K562 (cell line): ENCODE measurements around the gene PAM. TPM values are rescaled to one million over a fixed set of nuclear protein-coding genes. Genes with fewer than 3 reads are reported as not detected.

ENCODE experiments used
- ATAC-seq: fragments of 200-7000 bp; cut with Tn5 transposase; 3 replicates; pipeline ENCODE4 v1.9.1; 2020; ENCODE audit warnings: moderate library complexity
- BruUV-seq: library from RNA; stranded (reverse); fragments of 400-500 nt; replicated peaks from 2 replicates; lab custom pipeline; 2021; lab: Mats Ljungman, UMichigan
- CTCF ChIA-PET: fragments of 300-600 bp; formaldehyde crosslinking; extraction: SDS; loops from one replicate; lab custom pipeline; 2021; ENCODE audit warnings: low intra/inter-chr PET ratio; lab: Yijun Ruan, JAX
- POLR2A ChIA-PET: fragments of 300-600, 350-650 bp; sonication (Branson Sonifier 250); formaldehyde crosslinking; extraction: SDS; loops from one replicate; lab custom pipeline; 2021; ENCODE audit warnings: antibody characterized with exemption, inconsistent platforms; lab: Yijun Ruan, JAX
- DNase-seq, 4 experiments: peaks; one replicate each; pipeline versions ENCODE4 v3.0.0 to v3.0.0-alpha.2; 2011 to 2018; ENCODE audit warnings: low spot score in 3 of 4, mixed read lengths in 3 of 4; ENCODE audit errors: extremely low read depth in 1 of 4
- FAIRE-seq: peaks from 2 replicates; lab custom pipeline; 2011; peaks lifted over from hg19 to GRCh38; lab: Jason Lieb, UNC
- H2AFZ ChIP-seq: 2 replicates; pipeline ENCODE4 v1.6.0; 2011; ENCODE audit warnings: low read depth, low read length, control low read depth, inconsistent platforms
- H3K27ac ChIP-seq: fragments of 200-600 bp; 3 replicates; pipeline ENCODE4 v1.8.0; 2011; ENCODE audit warnings: low read depth, mild to moderate bottlenecking, control low read depth, inconsistent platforms, low read length, moderate library complexity, mixed read lengths; ENCODE audit errors: extremely low read depth
- H3K27me3 ChIP-seq, 2 experiments: fragments of 300-600 bp in 1 of 2; 2 replicates in 1 of 2; 3 replicates in 1 of 2; pipeline versions ENCODE4 v1.6.0 to v1.8.0; 2011; ENCODE audit warnings: inconsistent platforms in 2 of 2, low read length in 2 of 2, mild to moderate bottlenecking in 1 of 2, mixed read lengths in 1 of 2, moderate library complexity in 1 of 2; ENCODE audit not compliant: control insufficient read depth in 2 of 2, insufficient read depth in 2 of 2
- H3K36me3 ChIP-seq: fragments of 300-600 bp; 3 replicates; pipeline ENCODE4 v1.8.0; 2011; ENCODE audit warnings: mild to moderate bottlenecking, low read length, inconsistent platforms; ENCODE audit not compliant: control insufficient read depth, insufficient read depth
- H3K4me1 ChIP-seq, 2 experiments: fragments of 200-600 bp in 1 of 2; replicated peaks in 1 of 2; 2 replicates in 1 of 2; 3 replicates in 1 of 2; pipeline versions ENCODE4 v1.5.1 to v1.8.0; 2011; ENCODE audit warnings: inconsistent platforms in 2 of 2, low read length in 2 of 2, mild to moderate bottlenecking in 1 of 2, mixed read lengths in 1 of 2, moderate library complexity in 1 of 2; ENCODE audit not compliant: control insufficient read depth in 2 of 2, insufficient read depth in 2 of 2
- H3K4me2 ChIP-seq: 2 replicates; pipeline ENCODE4 v1.6.1; 2011; ENCODE audit warnings: low read length, control low read depth, inconsistent platforms, mixed read lengths; ENCODE audit not compliant: insufficient read depth
- H3K4me3 ChIP-seq: fragments of 200-600 bp; sonication (generic), shearing (Covaris generic); 2 replicates; pipeline ENCODE4 v1.5.1; 2016; ENCODE audit warnings: control low read depth, inconsistent platforms
- H3K79me2 ChIP-seq: fragments of 200-600 bp; 3 replicates; pipeline ENCODE4 v1.8.0; 2011; ENCODE audit warnings: low read length, inconsistent platforms; ENCODE audit not compliant: control insufficient read depth, insufficient read depth
- H3K9ac ChIP-seq, 2 experiments: 2 replicates each; pipeline versions ENCODE4 v1.6.0 to v1.6.1; 2011; ENCODE audit warnings: low read depth in 2 of 2, low read length in 2 of 2, control low read depth in 1 of 2, inconsistent platforms in 1 of 2, mild to moderate bottlenecking in 1 of 2, mixed read lengths in 1 of 2; ENCODE audit not compliant: insufficient read depth in 1 of 2
- H3K9me1 ChIP-seq: one replicate; pipeline ENCODE4 v1.6.0; 2011; ENCODE audit warnings: inconsistent platforms, mild to moderate bottlenecking, low read length, moderate library complexity; ENCODE audit not compliant: control insufficient read depth, insufficient read depth
- H3K9me3 ChIP-seq: replicated peaks from 2 replicates; pipeline ENCODE4 v1.5.1; 2011; ENCODE audit warnings: low read depth, low read length, inconsistent platforms; ENCODE audit not compliant: control insufficient read depth, insufficient read depth
- H4K20me1 ChIP-seq: replicated peaks from 2 replicates; pipeline ENCODE4 v1.6.1; 2011; ENCODE audit warnings: low read length, inconsistent platforms, mixed read lengths; ENCODE audit not compliant: control insufficient read depth, insufficient read depth
- CEBPB ChIP-seq: fragments of 450-650 bp; IDR thresholded peaks from 2 replicates; pipeline ENCODE4 v1.6.1; 2016; ENCODE audit warnings: missing genetic modification characterization, missing compliant biosample characterization
- LEF1 ChIP-seq: fragments of 450-650 bp; IDR thresholded peaks from 2 replicates; pipeline ENCODE4 v1.6.1; 2016; ENCODE audit warnings: mild to moderate bottlenecking
- MYBL2 ChIP-seq, 2 experiments: fragments of 450-650 bp in 1 of 2; sonication (generic) in 1 of 2; formaldehyde crosslinking in 1 of 2; IDR thresholded peaks; 2 replicates each; pipeline versions ENCODE4 v1.6.1 to v1.8.1; 2017 to 2022; ENCODE audit warnings: borderline replicate concordance in 1 of 2, inconsistent platforms in 1 of 2, low read depth in 1 of 2, mild to moderate bottlenecking in 1 of 2, missing genetic modification reagents in 1 of 2, moderate library complexity in 1 of 2
- POLR3A ChIP-seq: IDR thresholded peaks from 2 replicates; pipeline ENCODE4 v1.6.1; 2011; ENCODE audit warnings: borderline replicate concordance, mild to moderate bottlenecking, moderate library complexity; ENCODE audit not compliant: insufficient read length, insufficient read depth; ENCODE audit errors: extremely low read depth
- ZNF140 ChIP-seq: fragments of 250-450 bp; sonication (Bioruptor Pico); IDR thresholded peaks from 2 replicates; pipeline ENCODE4 v1.8.0; 2021; ENCODE audit warnings: moderate library complexity, mild to moderate bottlenecking, inconsistent platforms
- WGBS: fragments of 100-300 bp; shearing (Covaris generic); methylation state at CpG from one replicate; pipeline ENCODE4 v1.1.6; 2016; ENCODE audit warnings: low coverage, mixed read lengths; ENCODE audit not compliant: insufficient coverage; ENCODE audit errors: missing lambda C conversion rate; 5-methylcytosine and 5-hydroxymethylcytosine counted together
- in situ Hi-C: fragments of 300-500 bp; cut with MboI; formaldehyde crosslinking; loops from 4 replicates; pipeline ENCODE4 v1.15.0; 2018; ENCODE audit warnings: inconsistent platforms, mixed read lengths
- intact Hi-C: fragments of 100-400 bp; cut with micrococcal nuclease; formaldehyde crosslinking; loops from 2 replicates; pipeline ENCODE4 v1.14.2; 2022
- polyA plus RNA-seq, 8 experiments: library from polyadenylated mRNA; depleted of rRNA in 4 of 8; stranded (reverse) in 5 of 8; unstranded in 3 of 8; fragments of >200 nt; fragmentation: Nextera tagmentation in 2 of 8; fragmentation: Illumina TruSeq in 1 of 8; extraction: Ambion mirVana in 2 of 8; extraction: Trizol in 1 of 8; gene quantifications; 2 replicates each; pipeline versions ENCODE4 v1.2.1 to v1.2.3, GENCODE V29; 2011 to 2014; ENCODE audit warnings: inconsistent platforms in 1 of 8, missing spikeins in 1 of 8
- total RNA-seq, 7 experiments: library from RNA; depleted of rRNA in 6 of 7; stranded (reverse); fragments of >200 nt in 6 of 7; fragmentation: Illumina TruSeq in 2 of 7; extraction: Trizol in 2 of 7; gene quantifications; 2 replicates each; pipeline versions ENCODE4 v1.2.1 to v1.2.3, GENCODE V29; 2011 to 2021; ENCODE audit warnings: low replicate concordance in 1 of 7
- TF ChIP-seq, protein P1 (sequence below): sonication (generic); formaldehyde crosslinking; IDR thresholded peaks from 2 replicates; pipeline ENCODE4 v1.8.0; 2022; ENCODE audit warnings: missing genetic modification reagents, mild to moderate bottlenecking, borderline replicate concordance
- TF ChIP-seq, protein P2 (sequence below): sonication (generic); formaldehyde crosslinking; IDR thresholded peaks from 2 replicates; pipeline ENCODE4 v1.8.1; 2022; ENCODE audit warnings: missing genetic modification reagents
- TF ChIP-seq, protein P3 (sequence below): fragments of 250-450 bp; sonication (Bioruptor Pico); IDR thresholded peaks from 2 replicates; pipeline ENCODE4 v1.8.0; 2021; ENCODE audit warnings: mild to moderate bottlenecking, moderate library complexity
- TF ChIP-seq, protein P4 (sequence below), 2 experiments: fragments of 250-450 bp in 1 of 2; fragments of 450-650 bp in 1 of 2; sonication (Bioruptor Pico) in 1 of 2; IDR thresholded peaks; 2 replicates each; pipeline versions ENCODE4 v1.6.1 to v1.8.0; 2016 to 2021; ENCODE audit warnings: mild to moderate bottlenecking in 2 of 2, moderate library complexity in 2 of 2, missing compliant biosample characterization in 1 of 2, missing genetic modification characterization in 1 of 2
- TF ChIP-seq, protein P5 (sequence below): fragments of 250-450 bp; sonication (Bioruptor Pico); IDR thresholded peaks from 2 replicates; pipeline ENCODE4 v1.8.0; 2021; ENCODE audit warnings: moderate library complexity, mild to moderate bottlenecking, inconsistent platforms
- TF ChIP-seq, protein P6 (sequence below): fragments of 250-450 bp; sonication (Bioruptor Pico); IDR thresholded peaks from 2 replicates; pipeline ENCODE4 v1.4.0; 2020

The PAM gene
- total and polyA plus RNA-seq, 9 of the 15 experiments (the other 6 are each of a cell fraction or from before 2014, with no cell fraction given): 0.39 to 3.1 (median 0.77) TPM

DNA sequence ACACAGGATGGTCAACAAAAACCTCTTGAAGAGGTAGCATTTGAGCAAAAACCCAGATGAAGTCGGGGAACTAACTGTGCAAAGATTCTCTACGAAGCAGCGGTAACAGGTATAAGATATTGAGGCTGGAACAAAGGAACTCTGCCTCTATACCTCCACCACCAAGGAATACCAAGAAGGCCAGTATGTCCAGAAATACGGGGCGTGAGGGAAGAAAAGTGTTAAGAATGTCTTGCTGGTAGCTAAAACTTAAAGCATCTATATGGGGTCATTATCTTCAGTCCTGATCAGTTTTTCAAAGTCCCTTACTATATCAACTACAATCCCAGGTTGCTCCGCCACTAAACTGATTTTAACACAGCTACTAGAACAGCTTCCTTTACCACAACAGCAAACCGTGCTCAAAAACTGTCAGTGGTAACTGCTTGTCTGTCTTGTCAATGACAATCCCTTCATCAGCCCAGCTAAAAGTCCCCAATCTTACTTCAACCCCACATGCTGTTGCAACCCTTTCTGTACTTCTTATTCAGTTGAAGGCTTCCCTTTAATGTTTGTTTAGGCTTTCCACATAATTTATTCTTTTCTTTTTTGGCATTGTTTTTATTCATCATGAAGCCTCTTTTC is 9.4 kb downstream of the PAM start (continued):
- TF ChIP-seq, protein P1, sequence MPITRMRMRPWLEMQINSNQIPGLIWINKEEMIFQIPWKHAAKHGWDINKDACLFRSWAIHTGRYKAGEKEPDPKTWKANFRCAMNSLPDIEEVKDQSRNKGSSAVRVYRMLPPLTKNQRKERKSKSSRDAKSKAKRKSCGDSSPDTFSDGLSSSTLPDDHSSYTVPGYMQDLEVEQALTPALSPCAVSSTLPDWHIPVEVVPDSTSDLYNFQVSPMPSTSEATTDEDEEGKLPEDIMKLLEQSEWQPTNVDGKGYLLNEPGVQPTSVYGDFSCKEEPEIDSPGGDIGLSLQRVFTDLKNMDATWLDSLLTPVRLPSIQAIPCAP (CRISPR knock-in tag): no peak
- TF ChIP-seq ZNF140 (CRISPR knock-in tag) (no peak), MYBL2 (IDR thresholded peaks at IDR 0.05; ENCODE audit: low read depth) (no peak), MYBL2 (CRISPR knock-in tag; IDR thresholded peaks at IDR 0.05; ENCODE audit: borderline replicate concordance) (no peak), CEBPB (tag) (no peak)
- TF ChIP-seq, all 486 proteins: peak for 0

DNA sequence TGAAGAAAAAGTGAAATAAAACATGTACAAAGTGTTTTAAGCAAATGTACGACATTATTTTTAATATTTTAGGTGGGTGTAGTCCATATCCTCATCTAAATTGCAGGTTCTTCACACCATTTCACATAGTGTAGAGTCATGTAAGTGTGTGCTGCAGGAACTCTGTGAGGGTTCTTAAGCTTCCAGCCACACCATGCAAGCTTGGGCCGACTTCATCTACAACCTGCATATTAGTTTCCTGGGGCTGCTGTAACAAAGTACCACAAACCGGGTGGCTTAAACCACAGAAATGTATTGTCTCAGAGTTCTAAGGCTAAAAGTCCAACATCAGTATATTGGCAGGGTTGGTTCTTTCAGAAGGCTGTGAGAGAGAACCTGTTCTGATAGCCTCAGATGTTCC is 10.2 kb downstream of the PAM start:
- no peak for ATAC-seq
- no peak for FAIRE-seq
- no peaks in the 10 kb centered on the region for H3K36me3 ChIP-seq
- H3K4me1 ChIP-seq: no peaks in the 10 kb centered on the region
- no peak for DNase-seq
- CTCF ChIA-PET: no interaction called here
- H2AFZ ChIP-seq: no peak overlapping the region
- intact Hi-C loops: no loop called here
- no peak overlapping the region for H3K27ac ChIP-seq
- in situ Hi-C loops: no loop called here
- BruUV-seq: no TSS peak
- H3K9me1 ChIP-seq: no peaks in the 10 kb centered on the region
- H3K4me2 ChIP-seq: no peak overlapping the region
- H3K4me3 ChIP-seq: no peak overlapping the region
- H3K9ac ChIP-seq: no peak overlapping the region
- H3K9me3 ChIP-seq: no peaks in the 10 kb centered on the region
- POLR2A ChIA-PET: interaction anchor here (1.1 kb wide), 1 partner anchor 9 kb away, joined by 3 read pairs; no protein-coding TSS in a partner anchor
- WGBS: 2% methylated on average over 3 of the region's 3 CpGs
- H3K79me2 ChIP-seq: no peaks in the 10 kb centered on the region
- H3K27me3 ChIP-seq: no peaks in the 10 kb centered on the region
- no peaks in the 10 kb centered on the region for H4K20me1 ChIP-seq
- TF ChIP-seq, protein P2, sequence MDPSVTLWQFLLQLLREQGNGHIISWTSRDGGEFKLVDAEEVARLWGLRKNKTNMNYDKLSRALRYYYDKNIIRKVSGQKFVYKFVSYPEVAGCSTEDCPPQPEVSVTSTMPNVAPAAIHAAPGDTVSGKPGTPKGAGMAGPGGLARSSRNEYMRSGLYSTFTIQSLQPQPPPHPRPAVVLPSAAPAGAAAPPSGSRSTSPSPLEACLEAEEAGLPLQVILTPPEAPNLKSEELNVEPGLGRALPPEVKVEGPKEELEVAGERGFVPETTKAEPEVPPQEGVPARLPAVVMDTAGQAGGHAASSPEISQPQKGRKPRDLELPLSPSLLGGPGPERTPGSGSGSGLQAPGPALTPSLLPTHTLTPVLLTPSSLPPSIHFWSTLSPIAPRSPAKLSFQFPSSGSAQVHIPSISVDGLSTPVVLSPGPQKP (CRISPR knock-in tag): no peak
- TF ChIP-seq LEF1 (no peak), POLR3A (no peak)
- TF ChIP-seq, protein P3, sequence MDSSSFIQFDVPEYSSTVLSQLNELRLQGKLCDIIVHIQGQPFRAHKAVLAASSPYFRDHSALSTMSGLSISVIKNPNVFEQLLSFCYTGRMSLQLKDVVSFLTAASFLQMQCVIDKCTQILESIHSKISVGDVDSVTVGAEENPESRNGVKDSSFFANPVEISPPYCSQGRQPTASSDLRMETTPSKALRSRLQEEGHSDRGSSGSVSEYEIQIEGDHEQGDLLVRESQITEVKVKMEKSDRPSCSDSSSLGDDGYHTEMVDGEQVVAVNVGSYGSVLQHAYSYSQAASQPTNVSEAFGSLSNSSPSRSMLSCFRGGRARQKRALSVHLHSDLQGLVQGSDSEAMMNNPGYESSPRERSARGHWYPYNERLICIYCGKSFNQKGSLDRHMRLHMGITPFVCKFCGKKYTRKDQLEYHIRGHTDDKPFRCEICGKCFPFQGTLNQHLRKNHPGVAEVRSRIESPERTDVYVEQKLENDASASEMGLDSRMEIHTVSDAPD (CRISPR knock-in tag): no peak
- TF ChIP-seq, protein P4, sequence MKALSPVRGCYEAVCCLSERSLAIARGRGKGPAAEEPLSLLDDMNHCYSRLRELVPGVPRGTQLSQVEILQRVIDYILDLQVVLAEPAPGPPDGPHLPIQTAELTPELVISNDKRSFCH (CRISPR knock-in tag; IDR thresholded peaks at IDR 0.05): no peak
- TF ChIP-seq, protein P4 (tag; IDR thresholded peaks at IDR 0.05): no peak
- TF ChIP-seq, protein P5, sequence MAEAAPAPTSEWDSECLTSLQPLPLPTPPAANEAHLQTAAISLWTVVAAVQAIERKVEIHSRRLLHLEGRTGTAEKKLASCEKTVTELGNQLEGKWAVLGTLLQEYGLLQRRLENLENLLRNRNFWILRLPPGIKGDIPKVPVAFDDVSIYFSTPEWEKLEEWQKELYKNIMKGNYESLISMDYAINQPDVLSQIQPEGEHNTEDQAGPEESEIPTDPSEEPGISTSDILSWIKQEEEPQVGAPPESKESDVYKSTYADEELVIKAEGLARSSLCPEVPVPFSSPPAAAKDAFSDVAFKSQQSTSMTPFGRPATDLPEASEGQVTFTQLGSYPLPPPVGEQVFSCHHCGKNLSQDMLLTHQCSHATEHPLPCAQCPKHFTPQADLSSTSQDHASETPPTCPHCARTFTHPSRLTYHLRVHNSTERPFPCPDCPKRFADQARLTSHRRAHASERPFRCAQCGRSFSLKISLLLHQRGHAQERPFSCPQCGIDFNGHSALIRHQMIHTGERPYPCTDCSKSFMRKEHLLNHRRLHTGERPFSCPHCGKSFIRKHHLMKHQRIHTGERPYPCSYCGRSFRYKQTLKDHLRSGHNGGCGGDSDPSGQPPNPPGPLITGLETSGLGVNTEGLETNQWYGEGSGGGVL (CRISPR knock-in tag): no peak
- TF ChIP-seq, protein P6, sequence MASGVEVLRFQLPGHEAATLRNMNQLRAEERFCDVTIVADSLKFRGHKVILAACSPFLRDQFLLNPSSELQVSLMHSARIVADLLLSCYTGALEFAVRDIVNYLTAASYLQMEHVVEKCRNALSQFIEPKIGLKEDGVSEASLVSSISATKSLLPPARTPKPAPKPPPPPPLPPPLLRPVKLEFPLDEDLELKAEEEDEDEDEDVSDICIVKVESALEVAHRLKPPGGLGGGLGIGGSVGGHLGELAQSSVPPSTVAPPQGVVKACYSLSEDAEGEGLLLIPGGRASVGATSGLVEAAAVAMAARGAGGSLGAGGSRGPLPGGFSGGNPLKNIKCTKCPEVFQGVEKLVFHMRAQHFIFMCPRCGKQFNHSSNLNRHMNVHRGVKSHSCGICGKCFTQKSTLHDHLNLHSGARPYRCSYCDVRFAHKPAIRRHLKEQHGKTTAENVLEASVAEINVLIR (CRISPR knock-in tag): no peak
